GM12878 (cell line): ENCODE data around the gene MGMT. TPM values are rescaled to one million over a fixed set of nuclear protein-coding genes. Genes with fewer than 3 reads are reported as not detected.

ENCODE experiments used
- ATAC-seq: fragments of 200-7000 bp; cut with Tn5 transposase; 3 replicates; pipeline ENCODE4 v1.9.1; 2020; ENCODE audit warnings: mild to moderate bottlenecking, moderate library complexity
- BruUV-seq: library from RNA; stranded (reverse); fragments of 400-500 nt; replicated peaks from 2 replicates; lab custom pipeline; 2021; lab: Mats Ljungman, UMichigan
- CTCF ChIA-PET: fragments of 300-600 bp; sonication (Branson Sonifier 250); formaldehyde crosslinking; extraction: SDS; loops from one replicate; lab custom pipeline; 2021; ENCODE audit warnings: inconsistent platforms; lab: Yijun Ruan, JAX
- POLR2A ChIA-PET: fragments of 350-600 bp; formaldehyde crosslinking; extraction: SDS; loops from one replicate; lab custom pipeline; 2021; ENCODE audit warnings: inconsistent platforms; lab: Charles Lee
- RAD21 ChIA-PET: fragments of 300-600 bp; sonication (Branson Sonifier 250); formaldehyde crosslinking; loops from one replicate; lab custom pipeline; 2023; ENCODE audit warnings: antibody characterized with exemption; ENCODE audit not compliant: unreplicated experiment; lab: Charles Lee
- SMC1A ChIA-PET: fragments of 300-600 bp; sonication (Branson Sonifier 250); formaldehyde crosslinking; loops from one replicate; lab custom pipeline; 2023; ENCODE audit not compliant: unreplicated experiment, uncharacterized antibody; lab: Charles Lee
- DNase-seq: peaks from one replicate; pipeline ENCODE4 v3.0.0-alpha.2; 2011; ENCODE audit warnings: low read depth, low spot score
- FAIRE-seq: peaks from 3 replicates; lab custom pipeline; 2011; peaks lifted over from hg19 to GRCh38; lab: Jason Lieb, UNC
- H2AFZ ChIP-seq: 2 replicates; pipeline ENCODE4 v1.6.0; 2011; ENCODE audit warnings: low read depth, low read length, control low read depth; ENCODE audit not compliant: control insufficient read depth
- H3K27ac ChIP-seq: 2 replicates; pipeline ENCODE4 v1.5.1; 2011; ENCODE audit warnings: control low read depth; ENCODE audit not compliant: control insufficient read depth, insufficient read depth
- H3K27me3 ChIP-seq, 2 experiments: replicated peaks in 1 of 2; 2 replicates each; pipeline versions ENCODE4 v1.6.0 to v1.6.1; 2011; ENCODE audit warnings: low read length in 1 of 2; ENCODE audit not compliant: control insufficient read depth in 2 of 2, insufficient read depth in 2 of 2
- H3K36me3 ChIP-seq, 2 experiments: 2 replicates each; pipeline ENCODE4 v1.5.1; 2011; ENCODE audit warnings: low read length in 1 of 2; ENCODE audit not compliant: control insufficient read depth in 2 of 2, insufficient read depth in 2 of 2
- H3K4me1 ChIP-seq: 2 replicates; pipeline ENCODE4 v1.6.1; 2011; ENCODE audit warnings: mild to moderate bottlenecking, low read length, moderate library complexity, mixed read lengths; ENCODE audit not compliant: control insufficient read depth, insufficient read depth
- H3K4me2 ChIP-seq: 2 replicates; pipeline ENCODE4 v1.6.0; 2011; ENCODE audit warnings: control low read depth; ENCODE audit not compliant: control insufficient read depth, insufficient read depth
- H3K4me3 ChIP-seq: fragments of 200-600 bp; sonication (generic); 2 replicates; pipeline ENCODE4 v1.5.1; 2016
- H3K79me2 ChIP-seq: 2 replicates; pipeline ENCODE4 v1.6.0; 2011; ENCODE audit warnings: low read length; ENCODE audit not compliant: control insufficient read depth, insufficient read depth
- H3K9ac ChIP-seq: 2 replicates; pipeline ENCODE4 v1.8.0; 2011; ENCODE audit warnings: low read length, control low read depth, mixed read lengths; ENCODE audit not compliant: control insufficient read depth, insufficient read depth
- H3K9me3 ChIP-seq: replicated peaks from 3 replicates; pipeline ENCODE4 v1.5.1; 2011; ENCODE audit warnings: mild to moderate bottlenecking, low read length; ENCODE audit not compliant: control insufficient read depth, insufficient read depth
- H4K20me1 ChIP-seq: 2 replicates; pipeline ENCODE4 v1.6.0; 2011; ENCODE audit not compliant: control insufficient read depth, insufficient read depth
- BACH1 ChIP-seq: fragments of 450-650 bp; IDR thresholded peaks from 2 replicates; pipeline ENCODE4 v1.6.1; 2017; ENCODE audit warnings: mild to moderate bottlenecking, borderline replicate concordance
- BCLAF1 ChIP-seq: fragments of 450-650 bp; IDR thresholded peaks from 2 replicates; pipeline ENCODE4 v1.6.1; 2017; ENCODE audit warnings: antibody characterized with exemption, mild to moderate bottlenecking, moderate library complexity
- GABPA ChIP-seq: IDR thresholded peaks from 2 replicates; pipeline ENCODE4 v1.6.1; 2014; ENCODE audit warnings: antibody characterized with exemption, low read depth, mild to moderate bottlenecking, inconsistent platforms
- GATAD2B ChIP-seq: fragments of 450-650 bp; conservative IDR thresholded peaks from 2 replicates; pipeline ENCODE4 v1.6.1; 2017; ENCODE audit warnings: low read depth, mild to moderate bottlenecking, moderate library complexity
- IKZF1 ChIP-seq: fragments of 450-650 bp; conservative IDR thresholded peaks from 2 replicates; pipeline ENCODE4 v1.6.1; 2017; ENCODE audit warnings: antibody characterized with exemption, mild to moderate bottlenecking
- IRF5 ChIP-seq: fragments of 450-650 bp; IDR thresholded peaks from 2 replicates; pipeline ENCODE4 v1.6.1; 2017; ENCODE audit warnings: borderline replicate concordance
- MLLT1 ChIP-seq: fragments of 450-650 bp; IDR thresholded peaks from 2 replicates; pipeline ENCODE4 v1.6.1; 2016; ENCODE audit warnings: mild to moderate bottlenecking
- MYB ChIP-seq: fragments of 150-350 bp; IDR thresholded peaks from 2 replicates; pipeline ENCODE4 v1.6.1; 2014; ENCODE audit warnings: mild to moderate bottlenecking, low read depth, low read length, borderline replicate concordance
- NBN ChIP-seq: fragments of 450-650 bp; IDR thresholded peaks from 2 replicates; pipeline ENCODE4 v1.6.1; 2016
- PML ChIP-seq: IDR thresholded peaks from 2 replicates; pipeline ENCODE4 v1.6.1; 2012; ENCODE audit warnings: low read length, inconsistent platforms
- POU2F2 ChIP-seq: IDR thresholded peaks from 3 replicates; pipeline ENCODE4 v1.6.1; 2011; ENCODE audit warnings: low read depth, mild to moderate bottlenecking, low read length, borderline replicate concordance
- SREBF1 ChIP-seq: IDR thresholded peaks from 2 replicates; pipeline ENCODE4 v1.6.1; 2012; ENCODE audit warnings: mild to moderate bottlenecking, low read length
- STAT1 ChIP-seq: fragments of 450-650 bp; conservative IDR thresholded peaks from 2 replicates; pipeline ENCODE4 v1.6.1; 2014; ENCODE audit warnings: antibody characterized with exemption, mild to moderate bottlenecking
- TCF12 ChIP-seq: IDR thresholded peaks from 2 replicates; pipeline ENCODE4 v1.6.1; 2011; ENCODE audit warnings: low read depth, mild to moderate bottlenecking, low read length
- WGBS: methylation state at CpG from one replicate; pipeline ENCODE4 v1.1.6; 2016; ENCODE audit warnings: low lambda C conversion rate; ENCODE audit not compliant: insufficient replicate concordance, insufficient coverage; ENCODE audit errors: missing lambda C conversion rate; 5-methylcytosine and 5-hydroxymethylcytosine counted together
- in situ Hi-C: fragments of 300-500 bp; cut with MboI; formaldehyde crosslinking; loops from 9 replicates; pipeline ENCODE4 v1.14.3; 2018; ENCODE audit warnings: mixed read lengths
- intact Hi-C: fragments of 100-400 bp; cut with micrococcal nuclease; formaldehyde crosslinking; loops from one replicate; pipeline ENCODE4 v1.14.2; 2022; ENCODE audit not compliant: unreplicated experiment
- polyA plus RNA-seq, 11 experiments: library from polyadenylated mRNA; depleted of rRNA in 4 of 11; unstranded in 6 of 11; stranded (reverse) in 5 of 11; fragments of >200 nt; fragmentation: Nextera tagmentation in 4 of 11; fragmentation: Illumina TruSeq in 1 of 11; extraction: Ambion mirVana in 4 of 11; extraction: Trizol in 1 of 11; gene quantifications; 1 replicate in 1 of 11; 2 replicates in 10 of 11; pipeline versions ENCODE4 v1.2.1 to v1.2.3, GENCODE V29; 2011 to 2016; ENCODE audit warnings: inconsistent platforms in 2 of 11, missing spikeins in 2 of 11, low read depth in 1 of 11
- total RNA-seq, 4 experiments: library from RNA; depleted of rRNA in 3 of 4; stranded (reverse); fragments of >200 nt in 3 of 4; fragmentation: Illumina TruSeq in 1 of 4; extraction: Trizol in 1 of 4; gene quantifications; 2 replicates each; pipeline versions ENCODE4 v1.2.1 to v1.2.3, GENCODE V29; 2013 to 2021

The MGMT gene
- total and polyA plus RNA-seq, 10 of the 15 experiments (the other 5 are each of a cell fraction or from before 2014, with no cell fraction given), result 0.16 to 24.2 (median 13.3) TPM

GRCh38 chr10:129702605-129703004, 235.6 kb downstream of the MGMT start (continued):
- TF ChIP-seq TCF12 (no peak), MYB (no peak), POU2F2 (no peak), IRF5 (no peak), MLLT1 (no peak)

- H3K4me1 ChIP-seq, result no peaks in the 10 kb centered on the region
- no TSS peak for BruUV-seq
- H3K79me2 ChIP-seq, result no peaks in the 10 kb centered on the region
- RAD21 ChIA-PET, result no interaction called here
- H3K9me3 ChIP-seq, result no peaks in the 10 kb centered on the region
- in situ Hi-C loops, result no loop called here
- H2AFZ ChIP-seq, result no peak overlapping the region
- DNase-seq (no peak), FAIRE-seq (no peak), ATAC-seq (no peak)
- H4K20me1 ChIP-seq, result no peaks in the 10 kb centered on the region
- no peak overlapping the region for H3K4me2 ChIP-seq
- WGBS, result 72% methylated on average over 26 of the region's 26 CpGs
- no peak overlapping the region for H3K9ac ChIP-seq
- no peaks in the 10 kb centered on the region for H3K27me3 ChIP-seq
- H3K36me3 ChIP-seq, result no peaks in the 10 kb centered on the region
- CTCF ChIA-PET, result no interaction called here
- POLR2A ChIA-PET, result no interaction called here
- intact Hi-C loops, result no loop called here
- SMC1A ChIA-PET, result no interaction called here
- H3K27ac ChIP-seq, result no peak overlapping the region
- no peak overlapping the region for H3K4me3 ChIP-seq
- TF ChIP-seq SREBF1, result no peak
- TF ChIP-seq GATAD2B, result no peak
- no peak for TF ChIP-seq GABPA
- no peak for TF ChIP-seq BCLAF1
- no peak for TF ChIP-seq IRF5
- no peak for TF ChIP-seq STAT1
- no peak for TF ChIP-seq BACH1
- no peak for TF ChIP-seq PML
- no peak for TF ChIP-seq IKZF1
- no peak for TF ChIP-seq NBN
These were observed 236.5 kb downstream of the MGMT start for GRCh38 chr10:129703287-129704137.
